Measurements from ENCODE around the gene MIDN. TPM values are rescaled to one million over a fixed set of nuclear protein-coding genes. Genes with fewer than 3 reads are reported as not detected.

The MIDN gene
- total RNA-seq, 4 donors from 2014 or later, result 20.3 to 72.2 (median 31.8) TPM

- TF ChIP-seq CTCF (IDR thresholded peaks at IDR 0.05) (no peak), POLR2AphosphoS5 (IDR thresholded peaks at IDR 0.05) (peak in 1 of 2 donors; percentile 42)
- WGBS, result 77% methylated on average over 21 of the region's 46 CpGs
- H3K27ac ChIP-seq (replicated peaks in 1 of 4), result peak overlapping the region; percentile 99 to 100 (median 100)
- no peaks in the 10 kb centered on the region for H3K9me3 ChIP-seq
- DNase-seq (ENCODE audit: extremely low spot score), result no peak
- peaks cover 0 to 3% (median 0%) of the 10 kb centered on the region in 4 donors for H3K27me3 ChIP-seq
- intact Hi-C loops (cut with DNase I), result no loop called here
- no peak overlapping the region for H3K4me3 ChIP-seq
- peaks cover 83 to 99% (median 98%) of the 10 kb centered on the region in 4 donors for H3K4me1 ChIP-seq
- peaks cover 30 to 53% (median 49%) of the 10 kb centered on the region in 4 donors for H3K36me3 ChIP-seq
These were observed 8.5 kb downstream of the MIDN start for GRCh38 chr19:1256646-1257474.

- H3K4me1 ChIP-seq, result peaks cover 89 to 99% (median 99%) of the 10 kb centered on the region in 4 donors
- WGBS, result 60% methylated on average over 23 of the region's 23 CpGs
- no peaks in the 10 kb centered on the region for H3K9me3 ChIP-seq
- intact Hi-C loops (cut with DNase I), result no loop called here
- peaks cover 29 to 50% (median 46%) of the 10 kb centered on the region in 4 donors for H3K36me3 ChIP-seq
- no peak for DNase-seq (ENCODE audit: extremely low spot score)
- peaks cover 0 to 3% (median 0%) of the 10 kb centered on the region in 4 donors for H3K27me3 ChIP-seq
- no peak for TF ChIP-seq POLR2A (IDR thresholded peaks at IDR 0.05; ENCODE audit: low read depth)
- TF ChIP-seq POLR2AphosphoS5 (IDR thresholded peaks at IDR 0.05), result no peak
- TF ChIP-seq CTCF (IDR thresholded peaks at IDR 0.05), result no peak
- no peak for TF ChIP-seq EP300 (IDR thresholded peaks at IDR 0.05)
- H3K4me3 ChIP-seq, result no peak overlapping the region
- H3K27ac ChIP-seq (replicated peaks in 1 of 4), result peak overlapping the region; percentile 99 to 100 (median 100)
These were observed 9.2 kb downstream of the MIDN start for GRCh38 chr19:1257475-1258162.

- Histone ChIP-seq H3K27ac (replicated peaks in 1 of 4) (peak overlapping the region; percentile 99 to 100 (median 100)), H3K4me3 (no peak overlapping the region), H3K36me3 (peaks cover 29 to 50% (median 46%) of the 10 kb centered on the region in 4 donors), H3K9me3 (no peaks in the 10 kb centered on the region), H3K4me1 (peaks cover 92 to 99% (median 98%) of the 10 kb centered on the region in 4 donors), H3K27me3 (peaks cover 0 to 3% (median 0%) of the 10 kb centered on the region in 4 donors)
- no peak for TF ChIP-seq EP300 (IDR thresholded peaks at IDR 0.05)
- TF ChIP-seq CTCF (IDR thresholded peaks at IDR 0.05), result no peak
- no peak for TF ChIP-seq POLR2AphosphoS5 (IDR thresholded peaks at IDR 0.05)
- no peak for TF ChIP-seq POLR2A (IDR thresholded peaks at IDR 0.05; ENCODE audit: low read depth)
- no peak for DNase-seq (ENCODE audit: extremely low spot score)
- whole genome bisulfite sequencing, result 61% methylated on average over 4 of the region's 8 CpGs
- intact Hi-C loops (cut with DNase I), result no loop called here
These were observed 9.7 kb downstream of the MIDN start for GRCh38 chr19:1258163-1258492.

- DNase-seq (ENCODE audit: extremely low spot score), result no peak
- peak overlapping the region; percentile 99 to 100 (median 100) for H3K27ac ChIP-seq (replicated peaks in 1 of 4)
- peak overlapping the region; percentile 24 to 44 (median 31) for H3K4me3 ChIP-seq
- H3K4me1 ChIP-seq, result peaks cover 87 to 95% (median 92%) of the 10 kb centered on the region in 4 donors
- peak in 1 of 3 experiments; percentile 6 for TF ChIP-seq CTCF (IDR thresholded peaks at IDR 0.05)
- TF ChIP-seq POLR2A (IDR thresholded peaks at IDR 0.05; ENCODE audit: low read depth), result no peak
- peaks cover 29 to 47% (median 45%) of the 10 kb centered on the region in 4 donors for H3K36me3 ChIP-seq
- intact Hi-C loops (cut with DNase I), result no loop called here
- H3K9me3 ChIP-seq, result no peaks in the 10 kb centered on the region
- H3K27me3 ChIP-seq, result peaks cover 0 to 3% (median 0%) of the 10 kb centered on the region in 4 donors
- WGBS, result 28% methylated on average over 15 of the region's 15 CpGs
These were observed 10.4 kb downstream of the MIDN start for GRCh38 chr19:1258707-1259205.
